Fibroblast of pulmonary artery (primary cell): ENCODE data around the gene OR2A12.
"Not testable (repeated sequence)": the region's sequence is repeated elsewhere in the genome, so short reads cannot be mapped to it uniquely, and the experiment has no call there.

Experiments used
- DNase-seq: peaks from one replicate; pipeline ENCODE4 v3.0.0-alpha.2; 2010; ENCODE audit warnings: low read depth
- H3K4me3 ChIP-seq: replicated peaks from 2 replicates; pipeline ENCODE4 v1.5.1; 2011; ENCODE audit warnings: low read depth, mild to moderate bottlenecking, control low read depth, low read length, moderate library complexity
- CTCF ChIP-seq: IDR thresholded peaks from 2 replicates; pipeline ENCODE4 v1.5.1; 2011; ENCODE audit warnings: mild to moderate bottlenecking, control low read depth, low read length, inconsistent platforms; ENCODE audit errors: missing control alignments

OR2A12 gene

GRCh38 chr7:144085978-144086377 lies at the start of gene OR2A12:
TSS of gene OR2A12 (plus strand) at chr7:144086278. CDS start at chr7:144095108, 8,830 bp downstream.
- TF ChIP-seq CTCF: no peak
- no peak for DNase-seq
- H3K4me3 ChIP-seq: no peak within 1 kb of the TSS

- H3K4me3 ChIP-seq: no peak overlapping the region
- DNase-seq: peak; percentile 61
- no peak for TF ChIP-seq CTCF
These were observed 49.7 kb upstream of the OR2A12 start for GRCh38 chr7:144036302-144036885.

GRCh38 chr7:144037414-144038035 lies 48.6 kb upstream of the OR2A12 start:
- H3K4me3 ChIP-seq: no peak overlapping the region
- no peak for DNase-seq
- no peak for TF ChIP-seq CTCF

- DNase-seq: no peak
- no peak for TF ChIP-seq CTCF
- no peak overlapping the region for H3K4me3 ChIP-seq
These were observed 47.2 kb upstream of the OR2A12 start for GRCh38 chr7:144038887-144039286.

- TF ChIP-seq CTCF: no peak
- H3K4me3 ChIP-seq: no peak within 1 kb of the TSS
- DNase-seq: no peak
These were observed 37.4 kb upstream of the OR2A12 start, which contains the start of gene OR2A5 for GRCh38 chr7:144048648-144049047. TSS of gene OR2A5 (plus strand) at chr7:144048948. CDS start at chr7:144050402, 1,454 bp downstream.

GRCh38 chr7:144049491-144049890 lies 36.6 kb upstream of the OR2A12 start:
- H3K4me3 ChIP-seq: no peak overlapping the region
- DNase-seq: no peak
- no peak for TF ChIP-seq CTCF

GRCh38 chr7:144050093-144050492 lies 36.0 kb upstream of the OR2A12 start:
- H3K4me3 ChIP-seq: no peak overlapping the region
- no peak for TF ChIP-seq CTCF
- DNase-seq: no peak

GRCh38 chr7:144050884-144051283 lies 35.2 kb upstream of the OR2A12 start:
- DNase-seq: not testable (repeated sequence)

More at GRCh38 chr7:144050884-144051283, 35.2 kb upstream of the OR2A12 start:
- H3K4me3 ChIP-seq: not testable (repeated sequence)
